Measurements from ENCODE around the gene ARHGEF25. TPM values are rescaled to one million over a fixed set of nuclear protein-coding genes. Genes with fewer than 3 reads are reported as not detected.
"Not testable (repeated sequence)": the region's sequence is repeated elsewhere in the genome, so short reads cannot be mapped to it uniquely, and the experiment has no call there.

Gene ARHGEF25
- 1 to 10 TPM; 2.2 to 2.6 TPM for total RNA-seq

DNA sequence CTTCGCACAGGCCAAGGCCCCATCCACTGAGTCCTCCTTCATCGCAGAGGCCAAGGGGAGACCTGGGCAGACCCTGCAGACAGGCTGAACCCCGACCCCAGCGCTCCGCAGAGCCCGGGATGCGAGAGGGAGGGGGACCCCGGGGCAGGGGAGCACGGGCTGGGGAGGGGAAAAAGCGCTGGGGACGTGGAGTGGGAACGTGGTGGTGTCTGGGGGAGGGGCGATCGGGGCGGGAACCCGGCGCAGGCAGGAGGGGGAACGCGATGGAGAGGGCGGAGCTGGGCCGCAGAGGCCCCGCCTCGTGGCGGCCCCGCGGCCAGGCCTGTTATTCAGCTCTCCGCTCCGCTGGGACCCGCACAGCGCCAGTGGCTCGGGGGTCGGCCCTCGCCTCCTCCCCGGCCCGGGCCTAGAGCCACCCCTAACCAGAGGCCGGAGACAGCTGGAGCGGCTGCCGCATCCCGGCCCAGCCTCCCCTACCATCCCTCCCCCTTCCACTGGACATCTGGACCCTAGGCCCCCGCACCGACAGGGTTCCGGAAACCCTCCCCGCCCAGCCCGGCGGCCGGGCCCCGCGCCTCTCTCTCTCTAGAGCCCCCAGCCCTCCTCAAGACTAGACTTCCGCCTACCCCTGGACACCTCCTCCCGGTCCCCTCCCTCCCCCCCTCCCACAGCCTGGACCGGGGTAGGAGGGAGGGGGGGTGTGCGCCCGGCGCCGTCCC is at the start of gene ARHGEF25:
Gene ARHGEF25, plus strand, starts transcription at position 328 of the 719 bp plus-strand sequence. CDS start 460 bp downstream, outside the sequence.
- Mint-ChIP-seq H3K36me3 (ENCODE audit: low read depth) (no peaks in the 10 kb centered on the region), H3K27ac (no peak within 1 kb of the TSS), H3K9me3 (ENCODE audit: low read depth) (no peaks in the 10 kb centered on the region), H3K27me3 (peaks cover 13% of the 10 kb centered on the region), H3K4me1 (peaks cover 3% of the 10 kb centered on the region), H3K4me3 (peak within 1 kb of the TSS; percentile 55)
- peak; percentile 77 for ATAC-seq
- peak; percentile 74 for DNase-seq
- ChIA-PET POLR2A (interaction anchor here (0.5 to 1.1 kb wide), 2 partner anchors 17 to 108 kb away, joined by 3 read pairs; no protein-coding TSS in a partner anchor), CTCF (interaction anchor here (0.6 to 1.2 kb wide), 3 partner anchors 9 to 26 kb away, joined by 3 to 4 read pairs (median 4); no protein-coding TSS in a partner anchor)
- intact Hi-C loops (cut with DNase I, micrococcal nuclease): loop anchor here in 1 of 2 experiments (1.0 kb wide), 2 partner anchors 10 to 20 kb away; partner anchors contain the start of gene PIP4K2C

DNA sequence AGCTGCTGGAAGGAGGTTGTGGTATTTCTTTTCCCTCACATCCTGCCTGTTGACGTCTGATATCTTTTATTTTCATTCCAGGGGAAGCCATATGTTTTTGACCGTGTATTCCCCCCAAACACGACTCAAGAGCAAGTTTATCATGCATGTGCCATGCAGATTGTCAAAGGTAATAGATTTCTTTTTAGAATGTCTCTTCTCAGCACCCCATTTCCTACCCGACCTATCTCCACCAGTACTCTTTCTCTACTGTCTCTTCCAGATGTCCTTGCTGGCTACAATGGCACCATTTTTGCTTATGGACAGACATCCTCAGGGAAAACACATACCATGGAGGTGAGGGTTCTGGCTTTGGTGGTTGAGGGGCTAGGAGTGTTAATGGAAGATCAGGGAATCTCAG is 47.9 kb upstream of the ARHGEF25 start:
- ATAC-seq (no peak), DNase-seq (no peak)
- Mint-ChIP-seq H3K27ac (no peak overlapping the region), H3K4me1 (no peaks in the 10 kb centered on the region), H3K4me3 (no peak overlapping the region), H3K36me3 (ENCODE audit: low read depth) (no peaks in the 10 kb centered on the region), H3K27me3 (peaks cover 5% of the 10 kb centered on the region), H3K9me3 (ENCODE audit: low read depth) (no peaks in the 10 kb centered on the region)
- intact Hi-C loops (cut with DNase I, micrococcal nuclease): no loop called here
- ChIA-PET POLR2A (no interaction called here), CTCF (interaction anchor here (1.3 to 1.6 kb wide), 2 partner anchors 12 to 43 kb away, joined by 3 to 4 read pairs; no protein-coding TSS in a partner anchor)

DNA sequence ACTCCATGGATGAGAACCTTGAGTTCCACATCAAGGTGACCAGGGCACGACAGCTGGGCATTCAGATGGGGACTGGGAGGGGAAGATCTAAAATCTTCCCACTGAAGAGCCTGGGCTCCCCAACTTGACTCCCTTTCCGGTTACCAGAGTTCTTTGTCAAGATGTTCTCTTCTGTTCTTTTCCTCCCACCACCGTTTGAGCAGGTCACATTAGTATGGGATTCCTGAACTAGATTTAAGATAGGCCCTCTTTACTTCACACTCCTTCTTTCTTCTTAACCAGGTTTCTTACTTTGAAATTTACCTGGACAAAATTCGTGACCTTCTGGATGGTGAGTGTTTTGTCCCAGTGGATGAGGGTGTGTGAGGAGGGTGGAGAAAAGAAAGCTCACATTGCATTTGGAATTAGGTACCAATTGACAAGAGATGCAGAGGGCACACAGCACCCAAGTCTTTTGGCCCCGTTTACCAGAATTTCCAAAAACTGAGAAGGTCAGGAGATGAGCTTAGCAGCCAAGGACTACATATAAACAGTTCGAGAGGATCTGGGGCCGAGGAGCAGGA is 47.0 kb upstream of the ARHGEF25 start:
- Mint-ChIP-seq H3K27ac (no peak overlapping the region), H3K27me3 (peaks cover 5% of the 10 kb centered on the region), H3K9me3 (ENCODE audit: low read depth) (no peaks in the 10 kb centered on the region), H3K4me1 (no peaks in the 10 kb centered on the region), H3K36me3 (ENCODE audit: low read depth) (no peaks in the 10 kb centered on the region), H3K4me3 (no peak overlapping the region)
- DNase-seq: no peak
- POLR2A ChIA-PET: no interaction called here
- no peak for ATAC-seq
- intact Hi-C loops (cut with DNase I, micrococcal nuclease): no loop called here
- CTCF ChIA-PET: interaction anchor here (0.6 to 1.6 kb wide), 5 partner anchors 11 to 92 kb away, joined by 3 to 5 read pairs (median 3); no protein-coding TSS in a partner anchor

- H3K4me1 Mint-ChIP-seq: no peaks in the 10 kb centered on the region
- ChIA-PET POLR2A (no interaction called here), CTCF (no interaction called here)
- H3K9me3 Mint-ChIP-seq (ENCODE audit: low read depth): no peaks in the 10 kb centered on the region
- DNase-seq (no peak), ATAC-seq (no peak)
- H3K27me3 Mint-ChIP-seq: peaks cover 5% of the 10 kb centered on the region
- no peak overlapping the region for H3K4me3 Mint-ChIP-seq
- no peaks in the 10 kb centered on the region for H3K36me3 Mint-ChIP-seq (ENCODE audit: low read depth)
- intact Hi-C loops (cut with DNase I, micrococcal nuclease): no loop called here
- no peak overlapping the region for H3K27ac Mint-ChIP-seq
Measured at GRCh38 chr12:57568838-57569237, 42.4 kb upstream of the ARHGEF25 start.

DNA sequence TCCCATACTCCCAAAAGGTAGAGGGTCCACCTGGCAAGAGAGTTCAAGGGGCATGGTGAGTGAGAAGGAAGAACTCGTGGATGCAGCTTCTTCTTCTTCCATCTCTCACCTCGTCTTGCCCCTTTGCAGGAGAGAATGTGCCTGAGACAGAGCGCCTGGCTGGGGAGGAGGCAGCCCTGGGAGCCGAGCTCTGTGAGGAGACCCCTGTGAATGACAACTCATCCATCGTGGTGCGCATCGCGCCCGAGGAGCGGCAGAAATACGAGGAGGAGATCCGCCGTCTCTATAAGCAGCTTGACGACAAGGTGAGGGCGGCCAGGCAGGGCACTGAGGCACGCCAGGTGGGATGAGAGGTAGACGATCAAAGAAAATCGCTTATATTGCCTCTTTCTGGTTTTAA is 41.4 kb upstream of the ARHGEF25 start:
- DNase-seq: no peak
- Mint-ChIP-seq H3K27ac (no peak overlapping the region), H3K4me1 (no peaks in the 10 kb centered on the region), H3K9me3 (ENCODE audit: low read depth) (no peaks in the 10 kb centered on the region), H3K36me3 (ENCODE audit: low read depth) (no peaks in the 10 kb centered on the region), H3K27me3 (peaks cover under 1% of the 10 kb centered on the region), H3K4me3 (no peak overlapping the region)
- CTCF ChIA-PET: no interaction called here
- intact Hi-C loops (cut with DNase I, micrococcal nuclease): no loop called here
- ATAC-seq: no peak
- POLR2A ChIA-PET: no interaction called here

- H3K9me3 Mint-ChIP-seq (ENCODE audit: low read depth); H3K27me3 Mint-ChIP-seq; intact Hi-C loops (cut with DNase I, micrococcal nuclease); H3K27ac Mint-ChIP-seq; ATAC-seq; DNase-seq; H3K4me3 Mint-ChIP-seq; H3K36me3 Mint-ChIP-seq (ENCODE audit: low read depth); POLR2A ChIA-PET; H3K4me1 Mint-ChIP-seq: not testable (repeated sequence)
- CTCF ChIA-PET: interaction anchor here (0.8 to 1.2 kb wide), 3 partner anchors 63 to 189 kb away, joined by 3 to 9 read pairs (median 3); partner anchors contain the start of genes B4GALNT1 and GLI1
Measured at GRCh38 chr12:57570438-57570837, 40.8 kb upstream of the ARHGEF25 start.

GRCh38 chr12:57571926-57572762 is 39.1 kb upstream of the ARHGEF25 start:
- ChIA-PET CTCF (interaction anchor here (0.7 to 3.6 kb wide), 7 partner anchors 11 to 113 kb away, joined by 3 to 23 read pairs (median 3); partner anchors contain the start of gene GLI1), POLR2A (no interaction called here)
- DNase-seq (no peak), ATAC-seq (no peak)
- no peak overlapping the region for H3K27ac Mint-ChIP-seq
- intact Hi-C loops (cut with DNase I, micrococcal nuclease): no loop called here
- no peaks in the 10 kb centered on the region for H3K4me1 Mint-ChIP-seq
- H3K27me3 Mint-ChIP-seq: no peaks in the 10 kb centered on the region
- no peaks in the 10 kb centered on the region for H3K9me3 Mint-ChIP-seq (ENCODE audit: low read depth)
- H3K36me3 Mint-ChIP-seq (ENCODE audit: low read depth): no peaks in the 10 kb centered on the region
- no peak overlapping the region for H3K4me3 Mint-ChIP-seq

- Mint-ChIP-seq H3K4me1 (no peaks in the 10 kb centered on the region), H3K27ac (no peak overlapping the region), H3K27me3 (no peaks in the 10 kb centered on the region), H3K36me3 (ENCODE audit: low read depth) (no peaks in the 10 kb centered on the region), H3K9me3 (ENCODE audit: low read depth) (no peaks in the 10 kb centered on the region), H3K4me3 (no peak overlapping the region)
- ChIA-PET POLR2A (no interaction called here), CTCF (interaction anchor here (0.7 to 3.6 kb wide), 9 partner anchors 9 to 821 kb away, joined by 3 to 23 read pairs (median 3); partner anchors contain the start of gene B4GALNT1)
- ATAC-seq (no peak), DNase-seq (no peak)
- intact Hi-C loops (cut with DNase I, micrococcal nuclease): no loop called here
Measured at GRCh38 chr12:57574795-57575194, 36.4 kb upstream of the ARHGEF25 start.

DNA sequence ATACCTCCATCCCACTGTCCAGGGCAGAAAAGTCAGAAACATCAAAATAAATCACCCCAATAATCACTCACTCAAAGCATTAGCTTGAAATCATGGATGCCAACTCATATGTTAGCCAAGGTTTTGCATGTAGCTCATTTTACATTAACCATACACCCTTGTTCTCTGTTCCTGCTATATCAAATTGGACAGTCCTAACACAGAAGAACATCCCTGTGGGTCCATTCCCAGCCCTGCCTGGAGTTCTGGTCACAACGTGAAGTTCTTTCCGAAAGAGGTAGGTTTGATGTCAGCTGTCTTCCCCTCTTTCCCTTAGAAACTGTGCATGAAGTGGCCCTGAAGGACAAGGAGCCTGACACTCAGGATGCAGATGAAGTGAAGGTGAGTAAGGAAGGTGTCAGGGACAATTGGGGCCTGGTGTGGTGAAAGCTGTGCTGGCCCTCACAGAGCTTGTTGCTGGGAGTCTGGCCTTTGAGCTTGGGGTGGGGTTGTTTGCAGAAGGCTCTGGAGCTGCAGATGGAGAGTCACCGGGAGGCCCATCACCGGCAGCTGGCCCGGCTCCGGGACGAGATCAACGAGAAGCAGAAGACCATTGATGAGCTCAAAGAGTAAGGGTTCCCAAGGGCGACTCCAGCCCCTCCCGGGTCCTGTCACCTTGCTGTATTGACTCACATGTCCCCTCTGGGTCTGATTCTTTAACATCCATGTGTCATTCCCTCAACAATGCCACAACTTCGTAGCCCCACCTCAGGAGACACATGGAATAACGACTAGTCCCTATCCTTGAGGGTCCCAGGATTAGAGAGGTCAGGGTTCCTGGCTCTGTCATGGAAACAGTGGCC is 35.2 kb upstream of the ARHGEF25 start:
- CTCF ChIA-PET: interaction anchor here (0.6 to 3.6 kb wide), 10 partner anchors 8 to 822 kb away, joined by 3 to 23 read pairs (median 3); partner anchors contain the start of gene B4GALNT1
- DNase-seq (no peak), ATAC-seq (no peak)
- no peak overlapping the region for H3K4me3 Mint-ChIP-seq
- H3K36me3 Mint-ChIP-seq (ENCODE audit: low read depth): no peaks in the 10 kb centered on the region
- H3K27me3 Mint-ChIP-seq: no peaks in the 10 kb centered on the region
- intact Hi-C loops (cut with DNase I, micrococcal nuclease): no loop called here
- H3K9me3 Mint-ChIP-seq (ENCODE audit: low read depth): no peaks in the 10 kb centered on the region
- H3K4me1 Mint-ChIP-seq: no peaks in the 10 kb centered on the region
- H3K27ac Mint-ChIP-seq: no peak overlapping the region
- POLR2A ChIA-PET: no interaction called here

- intact Hi-C loops (cut with DNase I, micrococcal nuclease): no loop called here
- Mint-ChIP-seq H3K27me3 (no peaks in the 10 kb centered on the region), H3K4me3 (no peak overlapping the region), H3K4me1 (no peaks in the 10 kb centered on the region), H3K9me3 (ENCODE audit: low read depth) (no peaks in the 10 kb centered on the region), H3K36me3 (ENCODE audit: low read depth) (no peaks in the 10 kb centered on the region), H3K27ac (no peak overlapping the region)
- no peak for ATAC-seq
- ChIA-PET POLR2A (no interaction called here), CTCF (interaction anchor here (0.9 to 2.1 kb wide), 2 partner anchors 9 to 57 kb away, joined by 4 to 6 read pairs; partner anchors contain the start of gene B4GALNT1)
- DNase-seq: no peak
Measured at GRCh38 chr12:57576613-57577160, 34.5 kb upstream of the ARHGEF25 start.

All from activated CD4-positive, alpha-beta T cell treated with anti-CD3 and anti-CD28 coated beads for 36 hours (primary cell).